K562 (cell line): ENCODE data around the gene ZNF514. TPM values are rescaled to one million over a fixed set of nuclear protein-coding genes. Genes with fewer than 3 reads are reported as not detected.

Experiments
- BCLAF1 ChIP-seq, 2 experiments: fragments of 450-650 bp in 1 of 2; IDR thresholded peaks; 2 replicates each; pipeline ENCODE4 v1.6.1; 2011 to 2017; ENCODE audit warnings: low read depth in 2 of 2, antibody characterized with exemption in 1 of 2, borderline replicate concordance in 1 of 2, low read length in 1 of 2, mild to moderate bottlenecking in 1 of 2, mixed read lengths in 1 of 2; ENCODE audit not compliant: control insufficient read depth in 1 of 2
- EHMT2 ChIP-seq: fragments of 450-650 bp; IDR thresholded peaks from 2 replicates; pipeline ENCODE4 v1.6.1; 2018; ENCODE audit warnings: antibody characterized with exemption
- HOXB6 ChIP-seq: fragments of 250-450 bp; sonication (Bioruptor Pico); IDR thresholded peaks from 2 replicates; pipeline ENCODE4 v1.5.1; 2022; ENCODE audit warnings: mild to moderate bottlenecking, borderline replicate concordance
- KAT7 ChIP-seq: sonication (generic); formaldehyde crosslinking; IDR thresholded peaks from 2 replicates; pipeline ENCODE4 v1.8.0; 2022; ENCODE audit warnings: missing genetic modification reagents, mild to moderate bottlenecking, borderline replicate concordance
- KHSRP ChIP-seq: fragments of 450-650 bp; IDR thresholded peaks from 2 replicates; pipeline ENCODE4 v1.6.1; 2017
- MTA3 ChIP-seq: fragments of 450-650 bp; formaldehyde crosslinking; IDR thresholded peaks from 2 replicates; pipeline ENCODE4 v1.6.1; 2017; ENCODE audit warnings: mild to moderate bottlenecking, borderline replicate concordance
- MYC ChIP-seq, 2 experiments: fragments of 250-450 bp in 1 of 2; sonication (Bioruptor Pico) in 1 of 2; IDR thresholded peaks; 2 replicates each; pipeline versions ENCODE4 v1.5.1 to v1.6.1; 2012 to 2021; ENCODE audit warnings: low read depth in 2 of 2, borderline replicate concordance in 1 of 2, improper control_type of control experiment in 1 of 2, low read length in 1 of 2, mild to moderate bottlenecking in 1 of 2, moderate library complexity in 1 of 2
- NCOA1 ChIP-seq: fragments of 450-650 bp; IDR thresholded peaks from 2 replicates; pipeline ENCODE4 v1.6.1; 2016; ENCODE audit warnings: low read depth
- NFIC ChIP-seq: fragments of 450-650 bp; IDR thresholded peaks from 2 replicates; pipeline ENCODE4 v1.6.1; 2017; ENCODE audit warnings: mild to moderate bottlenecking, inconsistent platforms
- PTRF ChIP-seq: fragments of 450-650 bp; IDR thresholded peaks from 2 replicates; pipeline ENCODE4 v1.6.1; 2016; ENCODE audit warnings: mild to moderate bottlenecking, missing genetic modification characterization, missing compliant biosample characterization
- SMARCA5 ChIP-seq: fragments of 450-650 bp; IDR thresholded peaks from 2 replicates; pipeline ENCODE4 v1.6.1; 2016
- SRSF3 ChIP-seq: fragments of 200-400 bp; formaldehyde crosslinking; IDR thresholded peaks from 2 replicates; pipeline ENCODE4 v1.6.1; 2016; ENCODE audit warnings: mild to moderate bottlenecking, low read length, moderate library complexity; ENCODE audit not compliant: insufficient read depth
- TFAP4 ChIP-seq: sonication (generic); formaldehyde crosslinking; IDR thresholded peaks from 2 replicates; pipeline ENCODE4 v1.8.0; 2022; ENCODE audit warnings: missing genetic modification reagents, mild to moderate bottlenecking, moderate library complexity, borderline replicate concordance
- ZKSCAN1 ChIP-seq: fragments of 150-350 bp; IDR thresholded peaks from 2 replicates; pipeline ENCODE4 v1.6.1; 2016; ENCODE audit warnings: low read depth, low read length
- ZNF140 ChIP-seq: fragments of 250-450 bp; sonication (Bioruptor Pico); IDR thresholded peaks from 2 replicates; pipeline ENCODE4 v1.8.0; 2021; ENCODE audit warnings: moderate library complexity, mild to moderate bottlenecking, inconsistent platforms
- ZNF277 ChIP-seq: fragments of 250-450 bp; sonication (Bioruptor Pico); IDR thresholded peaks from 2 replicates; pipeline ENCODE4 v1.8.0; 2022; ENCODE audit warnings: inconsistent platforms, mild to moderate bottlenecking, moderate library complexity, borderline replicate concordance
- ZNF449 ChIP-seq: fragments of 250-450 bp; sonication (Bioruptor Pico); IDR thresholded peaks from 2 replicates; pipeline ENCODE4 v1.8.0; 2022; ENCODE audit warnings: moderate library complexity, mild to moderate bottlenecking, inconsistent platforms
- ZNF785 ChIP-seq: fragments of 250-450 bp; sonication (Bioruptor Pico); IDR thresholded peaks from 2 replicates; pipeline ENCODE4 v1.4.0; 2020; ENCODE audit warnings: mild to moderate bottlenecking
- polyA plus RNA-seq, 8 experiments: library from polyadenylated mRNA; depleted of rRNA in 4 of 8; stranded (reverse) in 5 of 8; unstranded in 3 of 8; fragments of >200 nt; fragmentation: Nextera tagmentation in 2 of 8; fragmentation: Illumina TruSeq in 1 of 8; extraction: Ambion mirVana in 2 of 8; extraction: Trizol in 1 of 8; gene quantifications; 2 replicates each; pipeline versions ENCODE4 v1.2.1 to v1.2.3, GENCODE V29; 2011 to 2014; ENCODE audit warnings: inconsistent platforms in 1 of 8, missing spikeins in 1 of 8
- total RNA-seq, 7 experiments: library from RNA; depleted of rRNA in 6 of 7; stranded (reverse); fragments of >200 nt in 6 of 7; fragmentation: Illumina TruSeq in 2 of 7; extraction: Trizol in 2 of 7; gene quantifications; 2 replicates each; pipeline versions ENCODE4 v1.2.1 to v1.2.3, GENCODE V29; 2011 to 2021; ENCODE audit warnings: low replicate concordance in 1 of 7
- TF ChIP-seq, protein P1 (sequence below): fragments of 200-800 bp; sonication (Bioruptor generic); IDR thresholded peaks from 2 replicates; pipeline ENCODE4 v1.6.1; 2017; ENCODE audit warnings: missing genetic modification characterization, missing compliant biosample characterization

Gene ZNF514
- total and polyA plus RNA-seq, 9 of the 15 experiments (the other 6 are each of a cell fraction or from before 2014, with no cell fraction given), result 7.5 to 17.7 (median 11.4) TPM

- TF ChIP-seq BCLAF1 (IDR thresholded peaks at IDR 0.05; ENCODE audit: borderline replicate concordance in 1 of 2, control insufficient read depth in 1 of 2, low read depth in 2 of 2, low read length in 1 of 2) (no peak), ZKSCAN1 (no peak), SRSF3 (no peak), ZNF785 (CRISPR knock-in tag) (no peak), NFIC (no peak; the same call in none of the 2 replicates), ZNF449 (CRISPR knock-in tag) (no peak), ZNF277 (CRISPR knock-in tag) (no peak), EHMT2 (peak; percentile 82), HOXB6 (CRISPR knock-in tag) (no peak), NCOA1 (peak; percentile 64; the same call in 1 of the 2 replicates), KAT7 (CRISPR knock-in tag) (no peak), MTA3 (peak; percentile 61; the same call in 1 of the 2 replicates), MYC (IDR thresholded peaks at IDR 0.05; ENCODE audit: low read depth, low read length) (peak; percentile 89), MYC (CRISPR knock-in tag; IDR thresholded peaks at IDR 0.05; ENCODE audit: borderline replicate concordance, low read depth) (peak; percentile 50; the same call in 1 of the 2 replicates), PTRF (tag) (no peak), TFAP4 (CRISPR knock-in tag) (peak; percentile 99), KHSRP (peak; percentile 56; the same call in 1 of the 2 replicates), ZNF140 (CRISPR knock-in tag) (no peak), SMARCA5 (no peak)
- TF ChIP-seq, protein P1, sequence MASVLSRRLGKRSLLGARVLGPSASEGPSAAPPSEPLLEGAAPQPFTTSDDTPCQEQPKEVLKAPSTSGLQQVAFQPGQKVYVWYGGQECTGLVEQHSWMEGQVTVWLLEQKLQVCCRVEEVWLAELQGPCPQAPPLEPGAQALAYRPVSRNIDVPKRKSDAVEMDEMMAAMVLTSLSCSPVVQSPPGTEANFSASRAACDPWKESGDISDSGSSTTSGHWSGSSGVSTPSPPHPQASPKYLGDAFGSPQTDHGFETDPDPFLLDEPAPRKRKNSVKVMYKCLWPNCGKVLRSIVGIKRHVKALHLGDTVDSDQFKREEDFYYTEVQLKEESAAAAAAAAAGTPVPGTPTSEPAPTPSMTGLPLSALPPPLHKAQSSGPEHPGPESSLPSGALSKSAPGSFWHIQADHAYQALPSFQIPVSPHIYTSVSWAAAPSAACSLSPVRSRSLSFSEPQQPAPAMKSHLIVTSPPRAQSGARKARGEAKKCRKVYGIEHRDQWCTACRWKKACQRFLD, result peak; percentile 92
Measured at GRCh38 chr2:95165371-95166064, 5.9 kb upstream of the ZNF514 start, which contains the start of gene ZNF2 (continued).
